GM21825 (cell line): ENCODE data around the gene SUN5.

Experiments
- ATAC-seq: cut with Tn5 transposase; IDR thresholded peaks from one replicate; pipeline ENCODE4 v1.9.1; 2021; ENCODE audit warnings: mild to moderate bottlenecking, moderate library complexity; ENCODE audit not compliant: unreplicated experiment

The SUN5 gene

GRCh38 chr20:32995802-32996201 lies 8.4 kb downstream of the SUN5 start:
- ATAC-seq, result no peak

- ATAC-seq, result no peak
Measured at GRCh38 chr20:32993496-32994050, 10.7 kb downstream of the SUN5 start.

GRCh38 chr20:32991792-32992641 lies 12.2 kb downstream of the SUN5 start:
- ATAC-seq, result no peak

DNA sequence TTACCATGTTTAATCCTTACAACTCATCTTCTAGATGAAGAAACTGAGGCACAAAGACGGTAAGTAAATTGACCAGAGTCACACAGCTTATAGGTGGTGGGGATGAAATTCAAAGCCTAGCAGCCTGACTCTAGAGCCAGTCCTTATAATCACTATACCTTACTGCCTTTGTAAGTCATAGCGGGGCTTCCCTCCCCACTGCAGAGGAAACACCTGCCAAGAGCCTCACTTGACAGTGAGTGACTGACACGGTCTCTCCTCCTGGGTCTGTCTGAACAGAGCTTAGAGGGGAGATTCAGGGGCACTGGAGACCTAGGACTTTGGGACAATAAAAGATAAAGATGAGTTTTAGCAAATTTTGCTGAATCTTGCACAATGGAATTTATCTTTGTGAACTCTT lies 12.8 kb downstream of the SUN5 start:
- no peak for ATAC-seq

DNA sequence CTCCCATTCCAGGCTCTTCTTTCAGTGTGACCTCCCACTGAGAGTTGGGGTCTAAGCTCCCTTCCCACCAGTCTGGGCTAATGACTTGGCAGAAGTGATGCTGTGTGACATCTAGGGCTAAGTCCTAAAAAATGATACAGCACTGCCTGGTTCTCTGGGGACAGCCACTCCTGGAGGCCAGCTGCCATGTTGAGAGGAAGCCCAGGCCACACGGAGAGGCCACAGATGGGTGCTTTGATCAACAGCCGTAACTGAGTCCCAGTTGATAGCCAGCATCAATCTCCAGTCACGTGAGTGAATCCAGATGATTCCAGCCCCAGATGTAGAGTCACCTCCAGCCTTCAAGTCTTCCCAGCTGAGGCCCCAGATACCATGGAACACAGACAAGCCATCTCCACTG lies 13.8 kb downstream of the SUN5 start:
- ATAC-seq, result no peak

DNA sequence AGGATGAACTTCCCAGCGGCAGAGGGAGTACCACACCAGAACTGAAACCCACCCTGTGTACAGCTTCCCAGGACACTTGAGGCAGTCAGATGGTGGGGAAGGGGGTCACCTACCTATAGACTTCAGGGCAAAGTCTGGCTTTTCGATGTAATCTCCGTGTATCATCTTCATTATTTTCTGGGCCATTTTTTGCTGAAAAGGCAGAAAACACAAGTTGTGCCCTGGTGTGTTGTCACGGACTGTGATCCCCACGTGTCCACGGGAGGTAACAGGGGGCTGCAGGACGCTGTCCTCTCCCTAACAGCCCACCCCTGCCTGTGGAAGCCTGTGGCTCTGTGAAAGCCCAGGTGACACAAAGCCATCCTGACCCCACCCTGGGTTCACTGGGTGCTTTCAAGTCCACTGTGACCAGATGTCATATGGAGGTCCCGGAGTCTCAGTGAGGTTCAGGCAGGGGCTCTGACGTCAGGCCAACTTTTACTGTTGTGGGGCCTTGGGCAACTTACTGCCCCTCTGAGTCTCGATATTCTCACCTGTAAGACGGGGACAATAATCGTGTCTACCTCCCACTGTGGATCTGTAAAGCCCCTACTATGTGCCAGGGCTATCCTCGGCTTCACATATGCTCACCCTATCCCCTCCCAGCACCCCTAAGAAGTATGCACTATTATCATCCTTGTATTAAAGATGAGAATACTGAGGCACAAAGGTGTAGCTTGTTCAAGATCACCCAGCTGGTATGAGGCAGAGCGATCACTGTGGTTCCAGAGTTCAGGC lies 14.5 kb downstream of the SUN5 start:
- no peak for ATAC-seq

DNA sequence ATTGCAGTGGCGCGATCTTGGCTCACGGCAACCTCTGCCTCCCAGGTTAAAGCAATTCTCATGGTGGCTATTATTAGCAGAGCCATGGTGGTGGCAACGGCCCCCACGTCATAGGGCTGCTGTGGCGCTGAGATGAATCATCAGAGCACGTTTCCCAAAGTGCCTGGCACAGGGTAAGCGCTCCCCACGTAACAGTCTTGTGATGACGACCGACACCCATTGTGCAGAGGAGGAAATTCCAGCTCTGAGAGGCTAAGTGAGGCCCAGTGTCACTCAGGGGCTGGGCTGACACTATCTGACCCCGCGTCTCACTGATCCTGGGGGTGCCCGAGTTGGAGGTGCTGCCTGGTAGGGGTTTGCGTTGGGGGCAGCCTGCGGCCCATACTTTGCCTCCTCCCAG lies 16.2 kb downstream of the SUN5 start:
- ATAC-seq, result no peak

GRCh38 chr20:32987044-32987825 lies 17.0 kb downstream of the SUN5 start:
- no peak for ATAC-seq

DNA sequence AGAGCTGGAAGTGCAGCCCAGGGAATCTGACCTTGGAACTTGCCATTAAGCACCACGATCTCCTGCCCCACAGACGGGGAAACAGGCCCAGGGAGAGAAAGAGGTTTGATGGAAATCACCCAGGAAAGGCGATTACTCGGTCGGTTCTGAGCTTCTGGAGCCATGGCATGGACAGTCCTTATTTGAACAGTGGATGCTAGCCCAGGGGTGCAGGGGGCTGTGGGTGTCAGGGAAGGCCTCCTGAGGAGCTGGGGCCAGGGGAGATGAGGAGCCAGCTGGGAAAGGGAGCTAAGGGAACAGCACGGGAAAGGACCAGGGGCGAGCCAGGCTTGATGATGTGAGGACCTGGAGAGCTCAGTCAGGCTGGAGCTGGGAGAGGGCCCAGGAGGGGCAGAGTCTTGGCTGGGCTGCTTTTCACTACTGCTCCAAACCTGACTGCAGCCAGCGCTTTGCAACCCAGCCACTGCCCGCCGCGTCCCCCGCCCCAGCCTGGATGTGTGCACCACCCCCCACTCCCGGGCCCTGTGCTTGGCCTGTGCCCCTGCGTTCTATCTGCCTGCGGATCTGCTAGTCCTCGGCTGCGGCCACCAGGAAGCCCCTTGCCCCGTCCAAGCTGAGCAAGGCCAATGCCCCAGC lies 17.8 kb downstream of the SUN5 start:
- ATAC-seq, result no peak

DNA sequence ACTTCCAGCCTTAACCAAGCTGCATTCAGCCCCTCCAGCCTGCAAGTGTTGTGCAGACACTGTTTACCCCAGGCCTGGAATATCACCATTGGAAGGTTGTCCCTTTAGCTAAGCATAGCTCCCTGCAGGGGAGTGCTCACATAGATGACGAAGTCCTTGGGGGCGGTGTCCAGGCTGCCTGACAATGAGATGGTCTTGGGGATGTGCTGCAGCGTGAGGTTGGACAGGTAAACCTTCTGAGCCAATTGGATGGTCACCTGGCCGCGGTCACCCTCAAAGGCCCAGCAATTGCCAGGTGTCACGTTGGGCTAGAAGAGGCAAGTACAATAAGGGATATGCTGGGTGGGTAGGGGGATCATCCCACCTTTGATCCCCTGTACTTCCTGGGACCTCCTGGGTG lies 18.6 kb downstream of the SUN5 start:
- ATAC-seq, result no peak

DNA sequence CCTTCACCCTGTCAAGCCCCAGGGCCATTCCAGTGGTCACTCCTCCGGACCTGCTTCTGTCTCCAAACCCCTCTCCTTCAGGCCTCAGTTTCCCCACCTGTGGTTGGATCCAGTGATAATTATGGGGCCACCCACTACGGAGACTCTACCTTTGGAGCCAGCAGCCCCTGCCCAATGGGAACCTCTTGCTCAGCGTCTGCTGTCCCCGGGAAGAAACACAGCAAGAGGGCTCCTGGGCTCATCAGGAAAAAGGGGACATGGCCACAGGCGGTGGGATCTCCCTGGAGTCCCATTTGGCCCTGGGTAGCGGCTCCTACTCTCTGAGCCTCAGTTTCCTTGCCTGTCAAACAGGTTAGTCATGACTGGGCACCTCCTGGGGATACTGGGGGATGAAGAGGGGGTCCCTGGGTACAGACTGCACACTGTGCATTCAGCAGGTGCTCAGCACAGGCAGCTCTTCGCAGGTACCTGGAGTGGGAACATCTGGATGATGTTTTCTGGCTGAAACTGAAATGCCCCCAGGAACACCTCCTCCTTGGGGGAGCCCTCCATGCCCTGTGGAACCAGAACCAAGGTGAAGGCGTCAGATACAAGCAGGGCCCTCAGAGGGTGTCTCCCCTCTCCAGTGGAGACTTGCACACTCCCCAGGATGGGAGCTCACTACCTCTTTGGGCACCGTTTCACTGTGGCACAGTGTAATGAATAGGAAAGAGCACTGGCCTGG lies 19.4 kb downstream of the SUN5 start:
- ATAC-seq, result no peak

DNA sequence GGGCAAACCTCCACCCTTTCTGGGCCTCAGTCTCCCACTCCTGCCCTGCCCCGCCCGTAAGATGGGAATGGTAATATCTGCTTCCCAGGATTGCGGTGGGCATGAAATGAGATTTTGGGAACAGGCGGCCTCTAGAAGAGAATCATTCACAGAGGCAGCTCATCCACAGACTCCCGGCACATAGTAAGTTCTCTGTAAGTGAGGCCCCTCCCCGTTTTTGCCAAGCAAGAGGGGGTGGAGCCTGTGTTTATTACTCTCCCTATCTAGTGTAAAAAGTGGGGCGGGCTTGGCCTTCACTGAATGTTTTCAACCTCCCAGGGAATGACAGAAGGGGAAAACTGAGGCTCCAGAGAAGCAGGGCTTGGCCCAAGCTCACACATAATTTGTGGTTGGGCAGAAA lies 20.0 kb downstream of the SUN5 start:
- no peak for ATAC-seq

DNA sequence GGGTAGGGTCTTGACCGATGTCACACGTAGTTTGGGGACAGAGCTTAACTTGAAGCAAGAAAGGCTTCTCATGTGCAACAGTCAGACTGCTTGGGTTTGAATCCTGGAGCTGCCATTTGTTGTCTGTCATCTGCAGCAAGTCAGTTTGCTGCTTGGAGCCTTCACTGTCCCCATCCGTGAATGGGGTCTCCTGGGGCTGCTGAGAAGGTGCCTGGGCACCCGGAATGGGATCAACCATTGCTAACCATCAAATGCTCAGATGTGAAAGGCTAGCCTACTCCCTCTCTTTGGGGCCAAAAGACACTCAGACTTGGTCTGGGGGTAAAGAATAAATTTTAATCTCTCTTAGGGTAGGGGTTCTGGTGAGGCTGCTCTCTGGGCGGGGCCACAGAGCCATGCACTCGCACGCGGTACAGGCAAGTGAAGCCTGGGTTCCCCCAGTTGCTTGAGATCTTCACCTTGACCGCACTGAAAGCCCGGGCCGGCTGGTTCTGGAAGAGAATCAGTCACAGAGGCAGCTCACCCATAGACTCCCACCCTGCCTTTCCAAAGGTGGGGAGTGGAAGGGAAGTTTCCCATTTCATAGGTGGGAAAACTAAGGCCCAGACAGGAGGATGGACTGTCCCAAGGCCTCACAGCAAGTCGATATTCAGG lies 20.6 kb downstream of the SUN5 start:
- no peak for ATAC-seq

- no peak for ATAC-seq
Measured at GRCh38 chr20:32982617-32983458, 21.4 kb downstream of the SUN5 start.

GRCh38 chr20:32980990-32981389 lies 23.2 kb downstream of the SUN5 start:
- no peak for ATAC-seq

GRCh38 chr20:32980131-32980941 lies 23.9 kb downstream of the SUN5 start:
- ATAC-seq, result no peak

DNA sequence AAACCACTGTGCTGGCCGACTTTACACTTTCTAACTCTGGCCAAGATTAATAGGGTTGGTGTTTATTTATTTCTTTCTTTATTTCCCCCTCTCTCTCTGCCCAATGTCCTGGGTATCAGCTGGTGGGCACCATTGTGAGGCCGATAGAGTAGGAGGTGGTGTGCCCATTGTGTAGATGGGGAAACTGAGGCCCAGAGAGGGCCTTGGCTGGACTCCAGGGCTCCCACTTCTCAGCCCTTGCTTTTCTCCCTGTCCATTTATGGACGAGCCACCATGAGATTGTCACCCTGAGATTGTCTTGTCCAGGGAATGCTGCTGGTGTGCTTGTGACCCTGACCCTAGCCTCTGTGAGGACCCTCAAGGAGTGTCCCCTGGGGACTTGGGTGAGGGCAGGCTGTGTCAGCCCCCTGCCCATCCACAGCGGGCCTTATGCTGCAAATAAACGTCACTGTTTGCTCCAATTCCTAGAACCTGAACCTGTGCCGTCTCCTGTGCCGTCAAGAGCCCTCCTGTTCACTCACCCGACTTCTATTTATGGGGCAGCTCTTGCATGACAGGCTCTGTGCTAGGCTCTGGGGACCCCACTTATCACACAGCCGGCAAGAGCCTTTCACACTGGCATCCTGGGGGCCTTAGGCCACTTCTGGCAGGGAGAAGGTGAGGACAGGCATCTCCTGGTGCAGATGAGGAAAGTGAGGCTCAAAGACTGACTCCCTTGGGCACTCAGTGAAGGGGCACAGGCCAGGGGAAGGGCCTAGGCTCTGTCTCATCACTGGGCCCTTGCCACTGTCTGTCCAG lies 24.8 kb downstream of the SUN5 start:
- no peak for ATAC-seq
